ENCODE data around the gene RUNX1. TPM values are rescaled to one million over a fixed set of nuclear protein-coding genes. Genes with fewer than 3 reads are reported as not detected.

The RUNX1 gene
- total and polyA plus RNA-seq, 10 of the 15 experiments (the other 5 are each of a cell fraction or from before 2014, with no cell fraction given) = 0.90 to 15.2 (median 4.1) TPM

DNA sequence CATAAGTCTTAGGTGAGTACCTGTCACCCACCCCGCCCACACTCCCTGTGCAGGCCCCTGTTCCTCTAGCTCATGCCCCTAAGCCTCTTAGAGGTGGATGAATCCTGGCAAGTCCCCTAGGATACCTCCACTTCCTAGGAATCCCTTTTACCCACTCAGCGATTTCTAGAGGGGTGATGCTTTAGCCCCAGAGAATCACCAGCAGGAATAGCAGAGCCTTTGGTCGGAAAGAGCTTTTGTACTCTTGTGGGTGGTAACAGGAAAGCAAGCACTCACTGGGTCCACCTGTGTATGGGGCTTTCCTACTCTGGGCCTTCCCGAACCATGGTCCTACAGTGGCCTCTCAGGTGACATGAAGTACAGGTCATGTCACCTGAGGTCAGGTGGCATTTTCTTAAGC lies 207.9 kb downstream of the RUNX1 start (continued):
- TF ChIP-seq MEF2A (IDR thresholded peaks at IDR 0.05; ENCODE audit: insufficient read depth, low read depth, low read length) (no peak), STAT1 (conservative IDR thresholded peaks at IDR 0.05) (no peak)

DNA sequence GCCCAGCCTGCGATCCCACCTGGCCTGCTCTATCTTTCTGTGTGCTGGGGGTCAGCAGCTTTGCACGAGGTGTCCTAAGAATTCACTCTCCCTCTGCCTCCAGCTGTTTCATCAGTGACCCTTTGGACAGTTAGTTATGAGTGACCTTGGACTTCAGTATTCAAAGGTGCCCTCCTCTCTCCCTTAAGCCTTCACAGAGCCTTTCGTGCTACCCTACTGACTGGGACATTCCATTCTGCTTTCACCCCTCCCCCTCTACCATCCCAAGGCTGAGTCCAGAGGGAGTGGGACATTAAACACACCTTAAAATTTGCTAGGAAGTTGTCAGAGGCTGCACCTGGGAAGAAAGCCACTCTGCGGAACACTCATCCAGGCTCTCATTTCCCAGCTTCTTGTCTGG lies 208.4 kb downstream of the RUNX1 start:
- Histone ChIP-seq H3K27ac (ENCODE audit: control insufficient read depth, insufficient read depth) (no peak overlapping the region), H3K79me2 (ENCODE audit: control insufficient read depth, insufficient read depth, low read length) (no peaks in the 10 kb centered on the region), H3K9ac (ENCODE audit: control insufficient read depth, insufficient read depth, low read length) (no peak overlapping the region), H4K20me1 (ENCODE audit: control insufficient read depth, insufficient read depth) (no peaks in the 10 kb centered on the region; the same call in 1 of the 2 replicates), H3K4me3 (no peak overlapping the region), H3K4me2 (ENCODE audit: control insufficient read depth, insufficient read depth) (no peak overlapping the region), H3K36me3 (ENCODE audit: control insufficient read depth in 2 of 2, insufficient read depth in 2 of 2, low read length in 1 of 2) (no peaks in the 10 kb centered on the region), H3K9me3 (replicated peaks; ENCODE audit: control insufficient read depth, insufficient read depth, low read length) (no peaks in the 10 kb centered on the region), H3K4me1 (ENCODE audit: control insufficient read depth, insufficient read depth, low read length) (peaks cover 20% of the 10 kb centered on the region), H3K27me3 (replicated peaks in 1 of 2; ENCODE audit: control insufficient read depth in 2 of 2, insufficient read depth in 2 of 2, low read length in 1 of 2) (no peaks in the 10 kb centered on the region), H2AFZ (ENCODE audit: control insufficient read depth, low read depth, low read length) (no peak overlapping the region)
- in situ Hi-C loops (cut with MboI) = no loop called here
- ChIA-PET RAD21 (ENCODE audit: unreplicated experiment) (interaction anchor here (1.6 kb wide), 1 partner anchor 56 kb away, joined by 3 read pairs; no protein-coding TSS in a partner anchor), SMC1A (ENCODE audit: uncharacterized antibody, unreplicated experiment) (no interaction called here), POLR2A (no interaction called here), CTCF (no interaction called here)
- no peak for ATAC-seq
- no peak for DNase-seq (ENCODE audit: low read depth, low spot score)
- BruUV-seq (replicated peaks) = no TSS peak
- no peak for FAIRE-seq
- TF ChIP-seq ZNF207 (IDR thresholded peaks at IDR 0.05; ENCODE audit: borderline replicate concordance) (no peak), ZSCAN29 (IDR thresholded peaks at IDR 0.05) (no peak), SMAD1 (IDR thresholded peaks at IDR 0.05; ENCODE audit: low read depth, partially characterized antibody) (no peak), ZNF622 (IDR thresholded peaks at IDR 0.05) (no peak), NFYB (IDR thresholded peaks at IDR 0.05; ENCODE audit: insufficient read depth, low read depth, low read length) (no peak), MEF2A (IDR thresholded peaks at IDR 0.05; ENCODE audit: insufficient read depth, low read depth, low read length) (no peak), TAF1 (IDR thresholded peaks at IDR 0.05; ENCODE audit: borderline replicate concordance, low read depth, low read length) (no peak)
- TF ChIP-seq, protein P1, sequence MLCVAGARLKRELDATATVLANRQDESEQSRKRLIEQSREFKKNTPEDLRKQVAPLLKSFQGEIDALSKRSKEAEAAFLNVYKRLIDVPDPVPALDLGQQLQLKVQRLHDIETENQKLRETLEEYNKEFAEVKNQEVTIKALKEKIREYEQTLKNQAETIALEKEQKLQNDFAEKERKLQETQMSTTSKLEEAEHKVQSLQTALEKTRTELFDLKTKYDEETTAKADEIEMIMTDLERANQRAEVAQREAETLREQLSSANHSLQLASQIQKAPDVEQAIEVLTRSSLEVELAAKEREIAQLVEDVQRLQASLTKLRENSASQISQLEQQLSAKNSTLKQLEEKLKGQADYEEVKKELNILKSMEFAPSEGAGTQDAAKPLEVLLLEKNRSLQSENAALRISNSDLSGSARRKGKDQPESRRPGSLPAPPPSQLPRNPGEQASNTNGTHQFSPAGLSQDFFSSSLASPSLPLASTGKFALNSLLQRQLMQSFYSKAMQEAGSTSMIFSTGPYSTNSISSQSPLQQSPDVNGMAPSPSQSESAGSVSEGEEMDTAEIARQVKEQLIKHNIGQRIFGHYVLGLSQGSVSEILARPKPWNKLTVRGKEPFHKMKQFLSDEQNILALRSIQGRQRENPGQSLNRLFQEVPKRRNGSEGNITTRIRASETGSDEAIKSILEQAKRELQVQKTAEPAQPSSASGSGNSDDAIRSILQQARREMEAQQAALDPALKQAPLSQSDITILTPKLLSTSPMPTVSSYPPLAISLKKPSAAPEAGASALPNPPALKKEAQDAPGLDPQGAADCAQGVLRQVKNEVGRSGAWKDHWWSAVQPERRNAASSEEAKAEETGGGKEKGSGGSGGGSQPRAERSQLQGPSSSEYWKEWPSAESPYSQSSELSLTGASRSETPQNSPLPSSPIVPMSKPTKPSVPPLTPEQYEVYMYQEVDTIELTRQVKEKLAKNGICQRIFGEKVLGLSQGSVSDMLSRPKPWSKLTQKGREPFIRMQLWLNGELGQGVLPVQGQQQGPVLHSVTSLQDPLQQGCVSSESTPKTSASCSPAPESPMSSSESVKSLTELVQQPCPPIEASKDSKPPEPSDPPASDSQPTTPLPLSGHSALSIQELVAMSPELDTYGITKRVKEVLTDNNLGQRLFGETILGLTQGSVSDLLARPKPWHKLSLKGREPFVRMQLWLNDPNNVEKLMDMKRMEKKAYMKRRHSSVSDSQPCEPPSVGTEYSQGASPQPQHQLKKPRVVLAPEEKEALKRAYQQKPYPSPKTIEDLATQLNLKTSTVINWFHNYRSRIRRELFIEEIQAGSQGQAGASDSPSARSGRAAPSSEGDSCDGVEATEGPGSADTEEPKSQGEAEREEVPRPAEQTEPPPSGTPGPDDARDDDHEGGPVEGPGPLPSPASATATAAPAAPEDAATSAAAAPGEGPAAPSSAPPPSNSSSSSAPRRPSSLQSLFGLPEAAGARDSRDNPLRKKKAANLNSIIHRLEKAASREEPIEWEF (IDR thresholded peaks at IDR 0.05; ENCODE audit: insufficient replicate concordance, low read depth, low read length) = no peak
- WGBS (ENCODE audit: insufficient coverage, insufficient replicate concordance, low lambda C conversion rate, missing lambda C conversion rate) = 78% methylated on average over 4 of the region's 4 CpGs
- intact Hi-C loops (cut with micrococcal nuclease; ENCODE audit: unreplicated experiment) = no loop called here

Measured in GM12878 (cell line).